SH-SY5Y (cell line): ENCODE measurements around the gene CDA.

Experiments
- GATA2 ChIP-seq: IDR thresholded peaks from 2 replicates; pipeline ENCODE4 v1.6.1; 2011; ENCODE audit warnings: mild to moderate bottlenecking, low read depth, low read length
- GATA3 ChIP-seq: IDR thresholded peaks from 2 replicates; pipeline ENCODE4 v1.6.1; 2011; ENCODE audit warnings: low read depth, mild to moderate bottlenecking, low read length, moderate library complexity

DNA sequence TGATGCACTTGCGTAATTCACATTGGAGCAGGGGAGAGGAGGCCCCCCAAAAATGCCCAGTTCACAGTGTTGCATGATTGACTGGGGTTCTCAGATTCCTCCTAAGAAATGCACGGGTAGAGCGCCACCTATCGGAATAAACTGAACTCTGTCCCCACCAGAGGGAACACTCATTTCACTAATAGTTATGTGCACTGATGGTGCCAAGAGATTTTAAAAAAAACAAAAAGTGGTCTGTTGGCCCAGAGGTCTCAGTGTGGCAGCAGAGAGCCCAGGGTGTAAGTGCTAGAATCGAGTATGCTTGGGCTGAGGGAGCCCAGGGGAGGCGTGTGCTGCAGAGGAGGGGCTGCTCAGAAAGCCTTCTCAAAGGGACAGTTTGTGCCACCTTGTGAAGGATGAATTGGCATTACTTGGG lies 51.3 kb downstream of the CDA start:
- TF ChIP-seq GATA3 = no peak
- TF ChIP-seq GATA2 = no peak
